SH-SY5Y (cell line): ENCODE data around the gene FAT1.

Experiments
- GATA2 ChIP-seq: IDR thresholded peaks from 2 replicates; pipeline ENCODE4 v1.6.1; 2011; ENCODE audit warnings: mild to moderate bottlenecking, low read depth, low read length
- GATA3 ChIP-seq: IDR thresholded peaks from 2 replicates; pipeline ENCODE4 v1.6.1; 2011; ENCODE audit warnings: low read depth, mild to moderate bottlenecking, low read length, moderate library complexity

DNA sequence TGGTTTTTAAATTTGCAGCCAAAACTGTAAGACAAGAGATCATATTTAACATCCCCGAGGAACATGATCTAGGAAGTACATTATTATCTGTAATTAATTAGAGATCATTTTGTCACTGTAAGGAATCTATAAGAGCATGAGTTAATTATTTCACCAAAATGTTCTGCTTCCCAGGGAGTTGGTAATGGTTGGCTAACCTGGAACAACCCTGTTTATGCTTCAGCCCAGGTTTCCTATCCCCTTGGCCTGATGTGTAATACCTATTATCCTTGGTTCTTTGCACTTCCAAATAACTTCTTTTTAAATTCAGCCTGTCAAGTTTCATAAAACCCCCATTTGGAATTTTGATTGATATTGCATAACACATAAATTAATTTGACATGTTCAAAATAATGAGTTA lies 161.9 kb downstream of the FAT1 start:
- TF ChIP-seq GATA2: no peak
- TF ChIP-seq GATA3: no peak
